Measurements from ENCODE around the gene ASIC2.

The ASIC2 gene

GRCh38 chr17:33113276-33113990 is 179.7 kb downstream of the ASIC2 start:
- no peak for TF ChIP-seq ESRRG (CRISPR knock-in tag; IDR thresholded peaks at IDR 0.05)
- no peak for ATAC-seq

GRCh38 chr17:33112763-33113162 is 180.3 kb downstream of the ASIC2 start:
- no peak for ATAC-seq
- TF ChIP-seq CSRNP3 (CRISPR knock-in tag; IDR thresholded peaks at IDR 0.05) = no peak
- TF ChIP-seq PATZ1 (CRISPR knock-in tag; IDR thresholded peaks at IDR 0.05; ENCODE audit: borderline replicate concordance) = no peak
- no peak for TF ChIP-seq ZNF565 (CRISPR knock-in tag; conservative IDR thresholded peaks at IDR 0.05; ENCODE audit: low read depth)
- no peak for TF ChIP-seq TSHZ2 (CRISPR knock-in tag; IDR thresholded peaks at IDR 0.05)
- TF ChIP-seq CREB5 (CRISPR knock-in tag; IDR thresholded peaks at IDR 0.05; ENCODE audit: low read depth) = no peak
- TF ChIP-seq ARNTL (CRISPR knock-in tag; IDR thresholded peaks at IDR 0.05; ENCODE audit: borderline replicate concordance, low read depth) = no peak
- no peak for TF ChIP-seq ISL1 (CRISPR knock-in tag; IDR thresholded peaks at IDR 0.05)
- TF ChIP-seq ESRRG (CRISPR knock-in tag; IDR thresholded peaks at IDR 0.05) = no peak
- no peak for TF ChIP-seq ZNF70 (CRISPR knock-in tag; IDR thresholded peaks at IDR 0.05)

GRCh38 chr17:33109336-33110072 is 183.6 kb downstream of the ASIC2 start:
- no peak for TF ChIP-seq ZFP3 (CRISPR knock-in tag; IDR thresholded peaks at IDR 0.05)
- no peak for TF ChIP-seq TOX (CRISPR knock-in tag; IDR thresholded peaks at IDR 0.05; ENCODE audit: borderline replicate concordance)
- TF ChIP-seq ZNF70 (CRISPR knock-in tag; IDR thresholded peaks at IDR 0.05) = no peak
- no peak for TF ChIP-seq PATZ1 (CRISPR knock-in tag; IDR thresholded peaks at IDR 0.05; ENCODE audit: borderline replicate concordance)
- no peak for TF ChIP-seq CREB5 (CRISPR knock-in tag; IDR thresholded peaks at IDR 0.05; ENCODE audit: low read depth)
- no peak for TF ChIP-seq OSR1 (CRISPR knock-in tag; IDR thresholded peaks at IDR 0.05)
- no peak for TF ChIP-seq ARNTL (CRISPR knock-in tag; IDR thresholded peaks at IDR 0.05; ENCODE audit: borderline replicate concordance, low read depth)
- no peak for TF ChIP-seq ZNF565 (CRISPR knock-in tag; conservative IDR thresholded peaks at IDR 0.05; ENCODE audit: low read depth)
- no peak for TF ChIP-seq GLIS3 (CRISPR knock-in tag; IDR thresholded peaks at IDR 0.05)
- no peak for TF ChIP-seq PPARA (CRISPR knock-in tag; IDR thresholded peaks at IDR 0.05; ENCODE audit: borderline replicate concordance)
- TF ChIP-seq ZNF8 (CRISPR knock-in tag; IDR thresholded peaks at IDR 0.05) = no peak
- TF ChIP-seq RARB (CRISPR knock-in tag; IDR thresholded peaks at IDR 0.05) = no peak
- no peak for TF ChIP-seq ZC3H10 (CRISPR knock-in tag; IDR thresholded peaks at IDR 0.05)
- no peak for TF ChIP-seq POU6F1 (CRISPR knock-in tag; IDR thresholded peaks at IDR 0.05; ENCODE audit: borderline replicate concordance, low read depth)
- ATAC-seq = no peak

Data from SK-N-SH treated with all-trans-retinoic acid at 6 μM for 48 hours (cell line).